ENCODE data around the gene LINGO3.

LINGO3 gene

DNA sequence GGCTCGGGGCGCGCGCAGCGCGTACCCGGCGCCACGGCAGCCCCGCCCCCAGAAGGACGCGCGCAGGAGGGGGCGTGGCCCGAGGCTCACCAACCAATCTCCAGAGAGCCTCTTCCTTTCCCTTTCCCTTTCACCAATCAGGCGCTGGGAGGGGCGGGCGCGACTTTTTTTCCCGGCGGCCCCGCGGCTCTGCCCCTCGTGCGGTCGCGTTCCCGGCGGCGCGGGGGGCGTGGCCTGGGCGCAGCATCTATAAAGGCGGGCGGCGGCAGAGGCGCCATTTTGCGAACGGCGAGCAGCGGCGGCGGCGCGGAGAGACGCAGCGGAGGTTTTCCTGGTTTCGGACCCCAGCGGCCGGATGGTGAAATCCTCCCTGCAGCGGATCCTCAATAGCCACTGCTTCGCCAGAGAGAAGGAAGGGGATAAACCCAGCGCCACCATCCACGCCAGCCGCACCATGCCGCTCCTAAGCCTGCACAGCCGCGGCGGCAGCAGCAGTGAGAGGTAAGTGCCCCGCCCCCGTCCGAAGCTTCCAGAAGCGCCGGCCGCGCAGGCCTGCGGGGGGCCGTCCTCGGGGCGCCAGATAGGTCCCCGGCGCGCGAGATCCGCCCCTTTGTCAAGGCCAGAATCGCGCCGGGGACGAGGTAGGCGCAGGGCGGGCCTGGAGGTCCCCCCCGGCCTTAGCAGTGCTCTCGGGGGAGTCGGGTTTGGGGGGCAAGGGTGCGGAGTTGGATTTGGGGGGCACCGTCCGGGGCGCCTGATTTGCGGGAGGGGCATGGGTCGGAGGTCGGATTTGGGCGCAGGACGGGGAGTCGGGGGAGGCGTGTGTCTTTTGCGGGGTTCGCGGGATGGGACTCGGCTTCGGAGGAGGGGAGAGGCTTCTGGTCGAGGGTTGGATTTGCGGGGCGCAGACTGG, 38.5 kb downstream of the LINGO3 start:
- H3K27ac Mint-ChIP-seq: peak overlapping the region; percentile 97
- H3K4me1 Mint-ChIP-seq: peaks cover 37% of the 10 kb centered on the region
- H3K9me3 Mint-ChIP-seq: no peaks in the 10 kb centered on the region
- no peaks in the 10 kb centered on the region for H3K27me3 Mint-ChIP-seq
- DNase-seq (ENCODE audit: low spot score in 2 of 2): peak; percentile 100
- peaks cover 27% of the 10 kb centered on the region for H3K36me3 Mint-ChIP-seq
- peak overlapping the region; percentile 96 for H3K4me3 Mint-ChIP-seq
- peak; percentile 69 for ATAC-seq (ENCODE audit: low read depth)

DNA sequence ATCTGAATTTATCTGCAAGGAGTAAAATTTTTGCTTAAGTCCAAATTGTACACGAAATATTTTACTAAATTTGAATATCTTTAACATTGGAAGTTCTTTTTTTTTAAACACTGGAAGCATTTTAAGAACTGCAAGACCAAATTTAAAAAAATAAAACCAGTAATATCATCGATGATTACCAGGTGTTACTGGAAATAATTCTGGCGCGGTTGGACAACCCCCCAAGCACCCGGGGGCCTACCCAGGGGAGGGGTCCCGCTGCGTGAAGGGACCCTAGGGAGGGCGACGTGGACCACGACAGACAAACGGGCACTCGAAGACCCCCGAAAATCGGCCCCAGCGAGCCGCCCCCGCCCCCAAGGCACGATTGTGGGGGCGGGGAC, 39.1 kb downstream of the LINGO3 start:
- Mint-ChIP-seq H3K27me3 (no peaks in the 10 kb centered on the region), H3K9me3 (no peaks in the 10 kb centered on the region), H3K27ac (peak overlapping the region; percentile 97), H3K4me1 (peaks cover 31% of the 10 kb centered on the region), H3K36me3 (peaks cover 22% of the 10 kb centered on the region), H3K4me3 (peak overlapping the region; percentile 96)
- DNase-seq (ENCODE audit: low spot score in 2 of 2) (no peak), ATAC-seq (ENCODE audit: low read depth) (no peak)

DNA sequence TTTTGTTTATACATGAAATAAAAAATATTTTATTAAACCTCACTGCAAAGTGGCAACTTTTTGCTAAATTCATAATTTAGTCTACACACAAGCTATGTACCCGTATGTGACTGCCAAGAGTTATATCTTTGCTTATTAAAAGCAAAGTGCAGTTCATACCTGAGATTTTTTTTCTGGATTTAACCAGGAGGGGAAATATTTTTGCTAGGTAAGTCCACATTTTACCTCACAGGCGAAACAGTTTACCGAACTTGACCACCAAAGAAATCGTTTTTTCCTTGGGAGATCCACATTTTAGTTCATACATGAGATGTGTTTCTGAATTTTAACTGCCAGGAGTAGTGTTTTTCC, 39.5 kb downstream of the LINGO3 start:
- DNase-seq (ENCODE audit: low spot score in 2 of 2) (no peak), ATAC-seq (ENCODE audit: low read depth) (no peak)
- Mint-ChIP-seq H3K9me3 (no peaks in the 10 kb centered on the region), H3K27me3 (no peaks in the 10 kb centered on the region), H3K36me3 (peaks cover 18% of the 10 kb centered on the region), H3K4me3 (peak overlapping the region; percentile 61), H3K4me1 (peaks cover 27% of the 10 kb centered on the region), H3K27ac (no peak overlapping the region)

DNA sequence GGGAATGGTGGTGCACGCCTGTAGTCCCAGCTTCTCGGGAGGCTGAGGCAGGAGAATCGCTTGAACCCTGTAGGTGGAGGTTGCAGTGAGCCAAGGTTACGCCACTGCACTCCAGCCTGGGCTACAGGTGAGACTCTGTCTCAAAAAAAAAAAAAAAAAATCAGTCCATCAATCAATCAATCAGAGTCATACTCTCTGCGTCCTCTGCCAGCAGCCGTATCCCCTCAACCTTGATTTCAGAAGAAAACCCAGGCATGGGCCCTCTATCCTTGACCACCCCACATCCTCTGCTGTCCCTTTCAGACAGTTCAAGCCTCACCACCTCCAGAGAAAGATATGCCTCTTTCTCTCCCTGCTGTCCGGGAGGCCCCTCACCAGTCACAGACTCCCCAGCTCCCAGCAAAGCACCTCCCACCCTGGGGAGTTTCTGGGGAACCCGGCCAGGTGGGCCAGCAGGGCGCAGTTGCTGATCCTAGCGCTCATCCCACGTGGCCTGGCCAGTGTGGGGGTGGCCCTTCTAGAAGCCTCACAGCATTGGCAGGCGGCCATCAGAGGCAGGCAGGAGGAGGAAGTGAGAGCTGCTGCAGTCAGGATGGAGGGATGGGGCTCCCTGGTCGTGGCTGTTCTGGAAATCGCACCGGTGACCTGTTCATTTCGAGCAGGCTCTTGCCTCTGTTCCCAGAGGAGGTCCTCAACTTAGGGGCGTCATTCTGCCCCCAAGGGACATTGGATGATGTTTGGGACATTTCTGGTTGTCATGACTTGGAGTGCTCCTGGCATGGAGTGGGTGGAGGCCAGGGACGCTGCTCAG, 41.6 kb downstream of the LINGO3 start:
- Mint-ChIP-seq H3K9me3 (no peaks in the 10 kb centered on the region), H3K27me3 (no peaks in the 10 kb centered on the region), H3K27ac (peak overlapping the region; percentile 79), H3K36me3 (peaks cover 11% of the 10 kb centered on the region), H3K4me3 (peak overlapping the region; percentile 69), H3K4me1 (peaks cover 16% of the 10 kb centered on the region)
- ATAC-seq (ENCODE audit: low read depth) (peak; percentile 21), DNase-seq (ENCODE audit: low spot score in 2 of 2) (peak in 1 of 2 donors; percentile 53)

DNA sequence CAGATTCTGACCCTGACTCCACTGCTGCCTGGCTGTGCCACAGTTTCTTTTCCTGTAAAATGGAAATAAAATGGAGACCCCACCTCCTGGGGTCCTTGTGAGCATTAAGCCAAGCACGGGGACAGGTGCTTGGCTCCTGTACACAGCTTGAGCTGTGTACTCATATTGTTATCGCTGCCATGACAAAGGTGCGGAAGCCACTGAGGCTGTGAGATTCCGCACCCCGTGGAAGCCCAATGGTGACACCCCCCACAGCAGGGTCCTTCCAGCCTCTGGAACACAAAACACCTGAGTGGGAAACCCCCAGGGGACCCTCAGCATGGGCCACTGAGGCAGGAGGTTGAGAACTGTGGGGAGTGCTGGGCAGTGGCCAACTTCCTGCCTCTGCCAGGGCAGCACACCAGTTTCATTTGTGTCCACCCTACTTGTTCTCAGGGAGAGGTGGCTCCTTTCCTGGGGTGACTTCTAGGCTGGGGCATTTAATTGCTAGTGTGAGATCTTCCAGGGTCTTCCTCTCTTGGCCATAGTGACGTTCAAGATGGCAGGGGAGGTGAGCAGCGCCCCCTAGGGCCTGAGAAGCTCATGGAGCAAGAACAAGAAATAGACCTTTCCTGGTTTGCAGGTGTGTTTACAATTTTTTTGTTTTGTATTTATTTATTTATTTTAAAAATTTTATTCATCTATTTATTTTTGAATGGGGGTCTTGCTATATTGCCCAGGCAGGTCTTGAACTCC, 46.3 kb downstream of the LINGO3 start:
- Mint-ChIP-seq H3K9me3 (peaks cover 2% of the 10 kb centered on the region), H3K4me3 (no peak overlapping the region), H3K27ac (peak overlapping the region; percentile 60), H3K36me3 (no peaks in the 10 kb centered on the region), H3K4me1 (peaks cover 24% of the 10 kb centered on the region), H3K27me3 (no peaks in the 10 kb centered on the region)
- ATAC-seq (ENCODE audit: low read depth): no peak
- no peak for DNase-seq (ENCODE audit: low spot score in 2 of 2)

DNA sequence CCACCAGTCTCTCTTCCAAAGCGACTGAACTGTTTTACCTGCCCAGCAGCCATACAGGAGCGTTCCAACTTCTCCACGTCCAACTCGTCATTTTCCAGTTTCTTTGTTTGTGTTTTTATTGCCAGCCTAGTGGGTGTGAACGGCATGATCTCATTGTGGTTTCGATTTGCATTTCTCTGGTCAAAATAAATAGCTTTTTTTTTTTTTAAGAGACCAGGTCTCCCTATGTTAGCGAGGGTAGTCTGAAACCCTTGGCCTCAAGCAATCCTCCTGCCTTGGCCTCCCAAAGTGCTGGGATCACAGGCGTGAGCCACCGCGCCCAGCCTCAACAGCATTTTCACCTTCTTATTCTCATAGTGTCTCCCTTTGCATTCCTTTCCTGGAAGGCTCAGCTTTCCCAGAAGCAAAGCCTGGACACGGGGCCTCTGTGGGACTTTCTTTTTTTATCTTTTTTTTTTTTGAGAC, 47.6 kb downstream of the LINGO3 start:
- H3K27ac Mint-ChIP-seq: peak overlapping the region; percentile 97

DNA sequence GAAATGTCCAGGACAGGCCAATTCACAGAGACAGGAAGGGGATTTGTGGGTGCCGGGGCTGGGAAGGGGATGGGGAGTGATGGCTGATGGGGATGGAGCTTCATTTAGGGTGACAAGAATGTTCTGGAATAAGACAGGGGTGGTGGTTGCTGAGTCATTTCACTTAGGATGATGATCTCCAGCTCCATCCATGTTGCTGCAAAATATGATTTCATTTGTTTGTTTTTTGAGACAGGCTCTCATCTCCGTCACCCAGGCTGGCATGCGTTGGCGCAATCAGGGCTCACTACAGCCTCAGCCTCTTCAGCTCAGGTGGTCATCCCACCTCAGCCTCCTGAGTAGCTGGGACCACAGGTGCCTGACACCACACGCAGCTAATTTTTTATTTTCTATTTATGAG, 48.6 kb downstream of the LINGO3 start:
- peak overlapping the region; percentile 44 for H3K4me3 Mint-ChIP-seq

More for the DNA sequence above, 47.6 kb downstream of the LINGO3 start:
- Mint-ChIP-seq H3K27me3 (no peaks in the 10 kb centered on the region), H3K4me1 (peaks cover 26% of the 10 kb centered on the region), H3K36me3 (no peaks in the 10 kb centered on the region), H3K4me3 (peak overlapping the region; percentile 71), H3K9me3 (peaks cover 2% of the 10 kb centered on the region)
- ATAC-seq (ENCODE audit: low read depth) (peak; percentile 35), DNase-seq (ENCODE audit: low spot score in 2 of 2) (no peak)

More for the DNA sequence above, 48.6 kb downstream of the LINGO3 start:
- DNase-seq (ENCODE audit: low spot score in 2 of 2) (no peak), ATAC-seq (ENCODE audit: low read depth) (no peak)
- Mint-ChIP-seq H3K27ac (peak overlapping the region; percentile 97), H3K4me1 (peaks cover 27% of the 10 kb centered on the region), H3K27me3 (no peaks in the 10 kb centered on the region), H3K9me3 (peaks cover 2% of the 10 kb centered on the region), H3K36me3 (no peaks in the 10 kb centered on the region)
